ENCODE measurements around the gene SKAP1.

GRCh38 chr17:48162306-48162934 lies 267.6 kb downstream of the SKAP1 start:
- no peak for TF ChIP-seq EZH2 (IDR thresholded peaks at IDR 0.05)
- no peak for TF ChIP-seq POLR2AphosphoS5 (IDR thresholded peaks at IDR 0.05; ENCODE audit: borderline replicate concordance, low read depth, low read length)
- TF ChIP-seq FOXP2 (optimal IDR thresholded peaks at IDR 0.05; ENCODE audit: control extremely low read depth, extremely low read length, insufficient read depth): no peak

Measured in SK-N-MC (cell line).